Gastrocnemius medialis (tissue), 4 donors: Measurements from ENCODE around the gene FANCB. TPM values are rescaled to one million over a fixed set of nuclear protein-coding genes. Genes with fewer than 3 reads are reported as not detected.

ENCODE experiments used
- ATAC-seq, 2 donors: fragments of 150-250 bp; one replicate each; pipeline ENCODE4 v1.9.1; 2016
- DNase-seq, 2 donors: peaks; one replicate each; pipeline ENCODE4 v3.0.0-alpha.2; 2019
- H3K27ac ChIP-seq, 4 donors: fragments of 200-600 bp; sonication (generic); 1 replicate in 1 of 4; 2 replicates in 3 of 4; pipeline ENCODE4 v1.5.1; 2016 to 2018; ENCODE audit warnings: mild to moderate bottlenecking in 2 of 4, moderate library complexity in 1 of 4
- H3K27me3 ChIP-seq, 3 donors: fragments of 200-600 bp; sonication (generic) in 2 of 3; 1 replicate in 1 of 3; 2 replicates in 2 of 3; pipeline versions ENCODE4 v1.5.1 to v1.6.0; 2016 to 2019; ENCODE audit warnings: mild to moderate bottlenecking in 1 of 3, moderate library complexity in 1 of 3
- H3K36me3 ChIP-seq, 2 donors: fragments of 200-600 bp; sonication (generic) in 1 of 2; one replicate each; pipeline ENCODE4 v1.5.1; 2017 to 2018
- H3K4me1 ChIP-seq, 2 donors: fragments of 200-600 bp; sonication (generic) in 1 of 2; one replicate each; pipeline ENCODE4 v1.5.1; 2016 to 2017; ENCODE audit warnings: mild to moderate bottlenecking in 2 of 2
- H3K4me3 ChIP-seq, 4 donors: fragments of 200-600 bp; sonication (generic) in 3 of 4; 1 replicate in 1 of 4; 2 replicates in 3 of 4; pipeline ENCODE4 v1.5.1; 2016 to 2019; ENCODE audit warnings: mild to moderate bottlenecking in 2 of 4
- H3K9me3 ChIP-seq, 3 donors: fragments of 200-600 bp; sonication (generic) in 2 of 3; 1 replicate in 1 of 3; 2 replicates in 2 of 3; pipeline ENCODE4 v1.5.1; 2016 to 2019
- CTCF ChIP-seq, 5 experiments: fragments of 450-650 bp in 3 of 5; fragments of 200-600 bp in 2 of 5; sonication (generic) in 2 of 5; IDR thresholded peaks in 4 of 5; conservative IDR thresholded peaks in 1 of 5; 1 replicate in 4 of 5; 2 replicates in 1 of 5; pipeline ENCODE4 v1.5.1; 2016 to 2019; ENCODE audit warnings: antibody characterized with exemption in 5 of 5, mild to moderate bottlenecking in 3 of 5, moderate library complexity in 3 of 5
- POLR2A ChIP-seq, 2 donors: fragments of 450-650 bp; IDR thresholded peaks; one replicate each; pipeline ENCODE4 v1.6.1; 2017; ENCODE audit warnings: antibody characterized with exemption in 2 of 2, mild to moderate bottlenecking in 2 of 2, moderate library complexity in 2 of 2
- in situ Hi-C, 4 donors: fragments of 200-750 bp; cut with MboI; loops; one replicate each; pipeline versions ENCODE4 v1.15.0 to v1.8.0; 2017; ENCODE audit warnings: low sequenced_read_pairs in 4 of 4
- intact Hi-C: fragments of 100-400 bp; cut with DNase I; formaldehyde crosslinking; loops from one replicate; pipeline ENCODE4 v1.15.1; 2023; ENCODE audit warnings: low total_unique reads
- total RNA-seq, 4 donors: library from RNA; depleted of rRNA; stranded (reverse); fragments of >200 nt; gene quantifications; one replicate each; pipeline versions ENCODE4 v1.1.0 to v1.2.3, GENCODE V29; 2016

Gene FANCB
- total RNA-seq, 4 donors from 2014 or later = 0.11 to 0.41 (median 0.16) TPM; not detected in 1

DNA sequence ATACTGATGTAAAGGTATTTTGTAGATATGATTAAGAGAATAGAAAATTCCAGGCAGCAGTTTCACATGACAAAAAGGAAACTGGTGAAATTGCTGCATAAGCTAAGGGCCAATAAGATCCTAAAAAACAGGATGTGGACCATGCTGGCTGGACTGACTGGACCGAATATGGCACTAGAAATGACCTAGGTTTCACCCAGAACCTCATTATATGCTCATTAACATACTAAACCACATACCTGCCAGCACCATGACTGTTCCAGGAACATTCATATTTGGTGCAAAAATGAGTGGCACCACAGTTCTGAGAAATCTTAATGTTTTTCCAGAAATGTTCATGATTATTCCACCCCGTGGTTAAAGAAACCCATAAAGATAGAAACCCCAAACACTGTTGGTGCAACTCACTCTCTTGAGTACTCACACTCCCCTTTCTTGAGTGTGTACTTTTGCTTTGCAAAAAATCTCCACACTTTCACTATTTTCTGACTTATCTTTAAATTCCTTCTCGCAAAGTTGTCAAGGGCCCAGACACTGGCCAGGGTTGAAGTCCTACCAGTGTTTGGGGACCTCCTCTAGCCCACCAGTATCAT lies 74.0 kb downstream of the FANCB start:
- intact Hi-C loops = no loop called here

More for the DNA sequence above, 74.0 kb downstream of the FANCB start:
- DNase-seq = no peak
- no peak for ATAC-seq
- Histone ChIP-seq H3K9me3 (no peaks in the 10 kb centered on the region), H3K27ac (no peak overlapping the region), H3K27me3 (no peaks in the 10 kb centered on the region), H3K4me1 (no peaks in the 10 kb centered on the region), H3K36me3 (no peaks in the 10 kb centered on the region), H3K4me3 (no peak overlapping the region)
- in situ Hi-C loops = no loop called here
- TF ChIP-seq CTCF (IDR thresholded peaks at IDR 0.05 in 4 of 5, conservative IDR thresholded peaks at IDR 0.05 in 1 of 5) (no peak), POLR2A (IDR thresholded peaks at IDR 0.05) (no peak)

Other genes with a start within 250 kb of the FANCB start
- gene MOSPD2, start 352 bp upstream of the FANCB start, total RNA-seq = 10 to 100 TPM in 1 of 4 donors, 1 to 10 TPM in 3; 2.8 to 11.0 (median 3.3) TPM